ENCODE measurements around the gene ZNRF1.

GRCh38 chr16:75043175-75043895, 44.5 kb downstream of the ZNRF1 start:
- TF ChIP-seq MAX (IDR thresholded peaks at IDR 0.05; ENCODE audit: low read depth, low read length) (no peak), SRF (IDR thresholded peaks at IDR 0.05; ENCODE audit: low read depth in 2 of 2, low read length in 2 of 2) (no peak), POLR2AphosphoS5 (IDR thresholded peaks at IDR 0.05; ENCODE audit: low read length) (no peak), MEF2B (IDR thresholded peaks at IDR 0.05; ENCODE audit: partially characterized antibody, poor library complexity, severe bottlenecking) (no peak), EZH2 (IDR thresholded peaks at IDR 0.05; ENCODE audit: borderline replicate concordance, control insufficient read depth, low read depth, low read length) (no peak), RAD21 (IDR thresholded peaks at IDR 0.05; ENCODE audit: insufficient read depth, low read depth, low read length) (no peak), EP300 (IDR thresholded peaks at IDR 0.05; ENCODE audit: borderline replicate concordance in 1 of 2, control insufficient read depth in 1 of 2, low read depth in 2 of 2, low read length in 2 of 2) (no peak), JUNB (IDR thresholded peaks at IDR 0.05) (no peak), HDAC2 (IDR thresholded peaks at IDR 0.05) (no peak), SMC3 (IDR thresholded peaks at IDR 0.05; ENCODE audit: borderline replicate concordance, low read length) (no peak), STAT1 (conservative IDR thresholded peaks at IDR 0.05) (no peak), TCF12 (IDR thresholded peaks at IDR 0.05; ENCODE audit: low read depth, low read length) (no peak)
- TF ChIP-seq, protein P1, sequence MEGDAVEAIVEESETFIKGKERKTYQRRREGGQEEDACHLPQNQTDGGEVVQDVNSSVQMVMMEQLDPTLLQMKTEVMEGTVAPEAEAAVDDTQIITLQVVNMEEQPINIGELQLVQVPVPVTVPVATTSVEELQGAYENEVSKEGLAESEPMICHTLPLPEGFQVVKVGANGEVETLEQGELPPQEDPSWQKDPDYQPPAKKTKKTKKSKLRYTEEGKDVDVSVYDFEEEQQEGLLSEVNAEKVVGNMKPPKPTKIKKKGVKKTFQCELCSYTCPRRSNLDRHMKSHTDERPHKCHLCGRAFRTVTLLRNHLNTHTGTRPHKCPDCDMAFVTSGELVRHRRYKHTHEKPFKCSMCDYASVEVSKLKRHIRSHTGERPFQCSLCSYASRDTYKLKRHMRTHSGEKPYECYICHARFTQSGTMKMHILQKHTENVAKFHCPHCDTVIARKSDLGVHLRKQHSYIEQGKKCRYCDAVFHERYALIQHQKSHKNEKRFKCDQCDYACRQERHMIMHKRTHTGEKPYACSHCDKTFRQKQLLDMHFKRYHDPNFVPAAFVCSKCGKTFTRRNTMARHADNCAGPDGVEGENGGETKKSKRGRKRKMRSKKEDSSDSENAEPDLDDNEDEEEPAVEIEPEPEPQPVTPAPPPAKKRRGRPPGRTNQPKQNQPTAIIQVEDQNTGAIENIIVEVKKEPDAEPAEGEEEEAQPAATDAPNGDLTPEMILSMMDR (IDR thresholded peaks at IDR 0.05 in 2 of 3, conservative IDR thresholded peaks at IDR 0.05 in 1 of 3; ENCODE audit: control insufficient read depth in 2 of 3, extremely low read depth in 1 of 3, insufficient read depth in 1 of 3, low read depth in 3 of 3, low read length in 3 of 3): no peak

All from GM12878 (cell line).